DND-41 (cell line): ENCODE results near the gene FGF12.

Experiments used
- ATAC-seq: fragments of 200-7000 bp; cut with Tn5 transposase; 3 replicates; pipeline ENCODE4 v1.9.1; 2021; ENCODE audit warnings: low read depth; ENCODE audit not compliant: insufficient read depth
- DNase-seq: peaks from one replicate; pipeline ENCODE4 v3.0.0-alpha.2; 2020
- H2AFZ ChIP-seq: 2 replicates; pipeline ENCODE4 v1.6.0; 2012; ENCODE audit warnings: low read depth, low read length
- H3K27ac ChIP-seq: 2 replicates; pipeline ENCODE4 v1.5.1; 2012; ENCODE audit warnings: low read length, inconsistent platforms
- H3K27me3 ChIP-seq: fragments of 200-600 bp; sonication (generic); 2 replicates; pipeline ENCODE4 v1.6.0; 2012; ENCODE audit warnings: low read length, mild to moderate bottlenecking, inconsistent platforms; ENCODE audit not compliant: insufficient read depth, poor library complexity
- H3K36me3 ChIP-seq: 2 replicates; pipeline ENCODE4 v1.5.1; 2012; ENCODE audit warnings: low read length, inconsistent platforms; ENCODE audit not compliant: insufficient read depth
- H3K4me1 ChIP-seq: 2 replicates; pipeline ENCODE4 v1.5.1; 2012; ENCODE audit warnings: mild to moderate bottlenecking, low read length; ENCODE audit not compliant: insufficient read depth
- H3K4me2 ChIP-seq: 2 replicates; pipeline ENCODE4 v1.6.0; 2012; ENCODE audit warnings: mild to moderate bottlenecking, moderate library complexity, low read length, inconsistent platforms; ENCODE audit not compliant: insufficient read depth
- H3K4me3 ChIP-seq, 2 experiments: fragments of 200-600 bp in 1 of 2; shearing (Covaris generic) in 1 of 2; 2 replicates each; pipeline ENCODE4 v1.5.1; 2012 to 2016; ENCODE audit warnings: inconsistent platforms in 2 of 2, low read length in 2 of 2, mild to moderate bottlenecking in 2 of 2, low read depth in 1 of 2, moderate library complexity in 1 of 2
- H3K79me2 ChIP-seq: 2 replicates; pipeline ENCODE4 v1.6.0; 2012; ENCODE audit warnings: low read length, inconsistent platforms; ENCODE audit not compliant: insufficient read depth
- H3K9ac ChIP-seq: 2 replicates; pipeline ENCODE4 v1.6.0; 2012; ENCODE audit warnings: low read depth, mild to moderate bottlenecking, inconsistent platforms, low read length, moderate library complexity
- H3K9me3 ChIP-seq: 2 replicates; pipeline ENCODE4 v1.5.1; 2012; ENCODE audit warnings: low read length, moderate library complexity, mild to moderate bottlenecking, inconsistent platforms; ENCODE audit not compliant: insufficient read depth, severe bottlenecking
- H4K20me1 ChIP-seq: 2 replicates; pipeline ENCODE4 v1.6.0; 2012; ENCODE audit warnings: low read length; ENCODE audit not compliant: insufficient read depth
- EZH2 ChIP-seq: IDR thresholded peaks from 3 replicates; pipeline ENCODE4 v1.6.1; 2012; ENCODE audit warnings: borderline replicate concordance, low read depth, mild to moderate bottlenecking, moderate library complexity, low read length, inconsistent platforms; ENCODE audit not compliant: severe bottlenecking
- TF ChIP-seq, protein P1 (sequence below): IDR thresholded peaks from 2 replicates; pipeline ENCODE4 v1.5.1; 2012; ENCODE audit warnings: borderline replicate concordance, low read length, moderate library complexity, mild to moderate bottlenecking; ENCODE audit not compliant: poor library complexity, severe bottlenecking; ENCODE audit errors: extremely low read depth

FGF12 gene

GRCh38 chr3:192371870-192372400 lies 355.4 kb downstream of the FGF12 start:
- Histone ChIP-seq H3K9me3 (no peaks in the 10 kb centered on the region), H2AFZ (no peak overlapping the region), H3K4me2 (no peak overlapping the region), H3K36me3 (no peaks in the 10 kb centered on the region), H3K27me3 (no peaks in the 10 kb centered on the region), H3K79me2 (no peaks in the 10 kb centered on the region), H4K20me1 (no peaks in the 10 kb centered on the region), H3K4me3 (no peak overlapping the region), H3K27ac (no peak overlapping the region), H3K4me1 (no peaks in the 10 kb centered on the region), H3K9ac (no peak overlapping the region)
- TF ChIP-seq, protein P1, sequence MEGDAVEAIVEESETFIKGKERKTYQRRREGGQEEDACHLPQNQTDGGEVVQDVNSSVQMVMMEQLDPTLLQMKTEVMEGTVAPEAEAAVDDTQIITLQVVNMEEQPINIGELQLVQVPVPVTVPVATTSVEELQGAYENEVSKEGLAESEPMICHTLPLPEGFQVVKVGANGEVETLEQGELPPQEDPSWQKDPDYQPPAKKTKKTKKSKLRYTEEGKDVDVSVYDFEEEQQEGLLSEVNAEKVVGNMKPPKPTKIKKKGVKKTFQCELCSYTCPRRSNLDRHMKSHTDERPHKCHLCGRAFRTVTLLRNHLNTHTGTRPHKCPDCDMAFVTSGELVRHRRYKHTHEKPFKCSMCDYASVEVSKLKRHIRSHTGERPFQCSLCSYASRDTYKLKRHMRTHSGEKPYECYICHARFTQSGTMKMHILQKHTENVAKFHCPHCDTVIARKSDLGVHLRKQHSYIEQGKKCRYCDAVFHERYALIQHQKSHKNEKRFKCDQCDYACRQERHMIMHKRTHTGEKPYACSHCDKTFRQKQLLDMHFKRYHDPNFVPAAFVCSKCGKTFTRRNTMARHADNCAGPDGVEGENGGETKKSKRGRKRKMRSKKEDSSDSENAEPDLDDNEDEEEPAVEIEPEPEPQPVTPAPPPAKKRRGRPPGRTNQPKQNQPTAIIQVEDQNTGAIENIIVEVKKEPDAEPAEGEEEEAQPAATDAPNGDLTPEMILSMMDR = no peak
- no peak for TF ChIP-seq EZH2
- no peak for ATAC-seq
- no peak for DNase-seq

GRCh38 chr3:192367616-192368015 lies 359.7 kb downstream of the FGF12 start:
- no peak for ATAC-seq
- no peaks in the 10 kb centered on the region for H3K4me1 ChIP-seq
- H3K9me3 ChIP-seq = no peaks in the 10 kb centered on the region
- H3K36me3 ChIP-seq = no peaks in the 10 kb centered on the region
- no peaks in the 10 kb centered on the region for H3K27me3 ChIP-seq
- H3K4me2 ChIP-seq = no peak overlapping the region
- H2AFZ ChIP-seq = no peak overlapping the region
- TF ChIP-seq, protein P1 = no peak
- TF ChIP-seq EZH2 = no peak
- no peak overlapping the region for H3K9ac ChIP-seq
- H4K20me1 ChIP-seq = no peaks in the 10 kb centered on the region
- H3K27ac ChIP-seq = no peak overlapping the region
- no peak overlapping the region for H3K4me3 ChIP-seq
- H3K79me2 ChIP-seq = no peaks in the 10 kb centered on the region
- no peak for DNase-seq

DNA sequence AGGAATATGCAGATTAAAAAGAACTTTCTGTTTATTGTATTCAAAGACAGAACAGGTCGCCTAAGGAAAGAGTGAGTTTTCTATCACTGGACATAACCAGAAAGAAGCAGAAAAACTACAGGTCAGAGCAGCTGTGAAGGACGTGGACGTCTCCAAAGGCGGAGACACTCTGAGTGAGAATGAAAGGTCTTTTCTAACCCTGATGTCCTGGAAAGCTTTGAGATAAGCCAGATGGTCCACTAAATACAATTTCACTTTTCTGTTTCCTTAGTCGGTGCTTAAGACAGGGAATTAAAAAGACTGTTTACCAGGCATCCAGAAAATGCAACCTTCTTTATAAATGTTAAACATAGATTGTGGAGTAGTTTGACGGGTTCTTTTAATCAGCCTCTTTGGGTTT lies 360.4 kb downstream of the FGF12 start:
- Histone ChIP-seq H3K4me1 (no peaks in the 10 kb centered on the region), H3K27ac (no peak overlapping the region), H3K36me3 (no peaks in the 10 kb centered on the region), H3K9me3 (no peaks in the 10 kb centered on the region), H3K4me3 (no peak overlapping the region), H2AFZ (no peak overlapping the region), H3K79me2 (no peaks in the 10 kb centered on the region), H3K9ac (no peak overlapping the region), H3K4me2 (no peak overlapping the region), H3K27me3 (no peaks in the 10 kb centered on the region), H4K20me1 (no peaks in the 10 kb centered on the region)
- no peak for DNase-seq
- TF ChIP-seq, protein P1 = no peak
- TF ChIP-seq EZH2 = no peak
- ATAC-seq = no peak

- Histone ChIP-seq H2AFZ (no peak overlapping the region), H3K36me3 (no peaks in the 10 kb centered on the region), H3K9ac (no peak overlapping the region), H3K4me3 (no peak overlapping the region), H4K20me1 (no peaks in the 10 kb centered on the region), H3K4me2 (no peak overlapping the region), H3K27ac (no peak overlapping the region), H3K4me1 (no peaks in the 10 kb centered on the region), H3K27me3 (no peaks in the 10 kb centered on the region), H3K9me3 (no peaks in the 10 kb centered on the region), H3K79me2 (no peaks in the 10 kb centered on the region)
- ATAC-seq (no peak), DNase-seq (no peak)
- no peak for TF ChIP-seq EZH2
- TF ChIP-seq, protein P1 = no peak
These were observed 361.8 kb downstream of the FGF12 start for GRCh38 chr3:192365571-192365970.
